Esophagus squamous epithelium (tissue), 5 donors: ENCODE measurements around the gene COL24A1. TPM values are rescaled to one million over a fixed set of nuclear protein-coding genes. Genes with fewer than 3 reads are reported as not detected.

ENCODE experiments used
- DNase-seq: peaks from one replicate; lab custom pipeline; 2025; lab: John Stamatoyannopoulos, UW
- H3K27ac ChIP-seq, 4 donors: fragments of 200-600 bp; sonication (generic); one replicate each; pipeline ENCODE4 v1.5.1; 2016 to 2019; ENCODE audit warnings: mild to moderate bottlenecking in 1 of 4
- H3K27me3 ChIP-seq, 4 donors: fragments of 200-600 bp; sonication (generic); 1 replicate in 3 of 4; 2 replicates in 1 of 4; pipeline versions ENCODE4 v1.5.1 to v1.6.0; 2017 to 2021; ENCODE audit warnings: antibody characterized with exemption in 1 of 4
- H3K36me3 ChIP-seq, 3 donors: fragments of 200-600 bp; sonication (generic); one replicate each; pipeline ENCODE4 v1.5.1; 2016 to 2019
- H3K4me1 ChIP-seq, 3 donors: fragments of 200-600 bp; sonication (generic); one replicate each; pipeline ENCODE4 v1.5.1; 2017 to 2019
- H3K4me3 ChIP-seq, 4 donors: fragments of 200-600 bp; sonication (generic); 1 replicate in 3 of 4; 2 replicates in 1 of 4; pipeline ENCODE4 v1.5.1; 2016 to 2019; ENCODE audit warnings: mild to moderate bottlenecking in 2 of 4, moderate library complexity in 1 of 4
- H3K9me3 ChIP-seq, 3 donors: fragments of 200-600 bp; sonication (generic); one replicate each; pipeline ENCODE4 v1.5.1; 2016 to 2019
- POLR2A ChIP-seq, 4 donors: fragments of 450-650 bp; IDR thresholded peaks; one replicate each; pipeline ENCODE4 v1.6.1; 2017; ENCODE audit warnings: antibody characterized with exemption in 4 of 4, mild to moderate bottlenecking in 4 of 4, moderate library complexity in 3 of 4
- WGBS, 2 donors: methylation state at CpG; one replicate each; pipeline ENCODE4 v1.1.5; 2018; 5-methylcytosine and 5-hydroxymethylcytosine counted together
- intact Hi-C: fragments of 100-400 bp; cut with DNase I; formaldehyde crosslinking; loops from one replicate; pipeline ENCODE4 v1.15.0; 2022
- total RNA-seq, 4 donors: library from RNA; depleted of rRNA; stranded (reverse); fragments of >200 nt; gene quantifications; one replicate each; pipeline ENCODE4 v1.1.0, GENCODE V29; 2016
- TF ChIP-seq, protein P1 (sequence below), 6 experiments: fragments of 450-650 bp in 4 of 6; fragments of 200-600 bp in 2 of 6; sonication (generic) in 2 of 6; IDR thresholded peaks; one replicate each; pipeline ENCODE4 v1.5.1; 2016 to 2019; ENCODE audit warnings: antibody characterized with exemption in 6 of 6, mild to moderate bottlenecking in 4 of 6, moderate library complexity in 4 of 6
- donor health status: DM: yes; HTN: yes; CAD: no.

The COL24A1 gene
- total RNA-seq, 4 donors from 2014 or later: 0.15 to 0.38 TPM; not detected in 2

DNA sequence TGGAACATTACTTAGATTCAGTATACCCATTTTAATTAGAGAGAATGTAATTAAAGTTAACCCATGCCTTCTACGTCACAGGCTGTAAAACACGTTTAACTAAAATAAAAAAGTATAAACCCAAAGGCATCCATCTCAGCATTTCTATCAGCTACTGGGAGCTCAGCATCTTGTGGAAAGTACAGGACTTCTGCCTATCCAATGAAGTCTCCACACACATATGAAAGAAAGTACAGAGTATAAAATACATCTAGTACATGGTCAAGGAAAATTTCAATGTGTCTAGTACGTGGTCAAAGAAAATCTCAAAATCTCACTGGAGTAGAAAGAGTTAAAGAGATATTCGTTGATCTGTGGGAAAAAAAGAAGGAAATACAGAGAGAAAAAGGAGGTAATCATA lies 306.9 kb downstream of the COL24A1 start:
- no peaks in the 10 kb centered on the region for H3K9me3 ChIP-seq

DNA sequence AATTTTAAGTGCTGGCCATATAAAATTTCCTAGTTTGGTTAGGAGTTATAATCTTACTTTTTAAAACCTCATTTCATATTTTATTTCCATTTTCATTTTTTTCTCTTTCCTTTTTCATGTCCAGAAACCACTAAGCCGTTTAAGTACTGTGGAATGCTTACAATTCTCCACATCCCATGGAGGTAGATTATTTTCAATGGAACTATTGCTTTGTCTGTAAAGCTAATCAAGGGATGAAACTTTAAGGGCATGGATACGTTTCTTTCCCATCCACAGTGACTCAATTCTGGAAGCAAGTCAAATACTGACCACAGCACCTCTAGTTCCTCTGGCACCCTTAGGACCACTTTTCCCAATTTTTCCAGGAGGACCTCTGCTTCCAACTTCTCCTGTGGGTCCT lies 309.2 kb downstream of the COL24A1 start:
- Histone ChIP-seq H3K27ac (no peak overlapping the region), H3K4me1 (peaks cover 0 to 7% (median 0%) of the 10 kb centered on the region in 3 donors), H3K36me3 (no peaks in the 10 kb centered on the region), H3K4me3 (no peak overlapping the region), H3K27me3 (no peaks in the 10 kb centered on the region), H3K9me3 (no peaks in the 10 kb centered on the region)
- intact Hi-C loops: no loop called here
- TF ChIP-seq POLR2A (IDR thresholded peaks at IDR 0.05): no peak
- TF ChIP-seq, protein P1, sequence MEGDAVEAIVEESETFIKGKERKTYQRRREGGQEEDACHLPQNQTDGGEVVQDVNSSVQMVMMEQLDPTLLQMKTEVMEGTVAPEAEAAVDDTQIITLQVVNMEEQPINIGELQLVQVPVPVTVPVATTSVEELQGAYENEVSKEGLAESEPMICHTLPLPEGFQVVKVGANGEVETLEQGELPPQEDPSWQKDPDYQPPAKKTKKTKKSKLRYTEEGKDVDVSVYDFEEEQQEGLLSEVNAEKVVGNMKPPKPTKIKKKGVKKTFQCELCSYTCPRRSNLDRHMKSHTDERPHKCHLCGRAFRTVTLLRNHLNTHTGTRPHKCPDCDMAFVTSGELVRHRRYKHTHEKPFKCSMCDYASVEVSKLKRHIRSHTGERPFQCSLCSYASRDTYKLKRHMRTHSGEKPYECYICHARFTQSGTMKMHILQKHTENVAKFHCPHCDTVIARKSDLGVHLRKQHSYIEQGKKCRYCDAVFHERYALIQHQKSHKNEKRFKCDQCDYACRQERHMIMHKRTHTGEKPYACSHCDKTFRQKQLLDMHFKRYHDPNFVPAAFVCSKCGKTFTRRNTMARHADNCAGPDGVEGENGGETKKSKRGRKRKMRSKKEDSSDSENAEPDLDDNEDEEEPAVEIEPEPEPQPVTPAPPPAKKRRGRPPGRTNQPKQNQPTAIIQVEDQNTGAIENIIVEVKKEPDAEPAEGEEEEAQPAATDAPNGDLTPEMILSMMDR (IDR thresholded peaks at IDR 0.05): no peak
- no peak for DNase-seq
- 60 to 74% methylated on average over 2 of the region's 2 CpGs for WGBS, 2 donors

More for the DNA sequence above, 306.9 kb downstream of the COL24A1 start:
- intact Hi-C loops: no loop called here
- no peaks in the 10 kb centered on the region for H3K36me3 ChIP-seq
- 41 to 55% methylated on average over 4 of the region's 4 CpGs for WGBS, 2 donors
- H3K4me3 ChIP-seq: no peak overlapping the region
- DNase-seq: no peak
- peaks cover 0 to 7% (median 0%) of the 10 kb centered on the region in 3 donors for H3K4me1 ChIP-seq
- no peak for TF ChIP-seq POLR2A (IDR thresholded peaks at IDR 0.05)
- TF ChIP-seq, protein P1 (IDR thresholded peaks at IDR 0.05): no peak
- no peaks in the 10 kb centered on the region for H3K27me3 ChIP-seq
- no peak overlapping the region for H3K27ac ChIP-seq

DNA sequence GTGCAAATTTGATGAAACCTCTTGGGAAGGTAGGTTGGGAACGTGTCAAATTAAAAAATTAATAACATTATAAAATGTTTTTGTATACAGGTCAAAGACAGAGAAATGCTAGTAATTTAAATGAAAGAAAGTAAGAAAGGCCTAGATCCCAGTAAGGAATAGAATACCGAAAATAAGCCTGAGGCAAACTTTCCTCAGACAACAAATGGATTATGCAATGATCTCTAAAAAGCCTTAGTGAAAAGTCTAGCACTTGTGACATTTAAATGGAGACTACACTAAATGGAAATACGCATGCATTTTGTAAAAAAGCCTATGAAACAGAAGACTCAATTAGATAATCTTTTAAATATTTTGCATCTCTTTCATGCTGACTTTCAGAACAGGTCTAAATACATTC lies 309.9 kb downstream of the COL24A1 start:
- no peaks in the 10 kb centered on the region for H3K9me3 ChIP-seq
- intact Hi-C loops: no loop called here
- no peak overlapping the region for H3K4me3 ChIP-seq
- DNase-seq: no peak
- H3K27me3 ChIP-seq: no peaks in the 10 kb centered on the region
- no peaks in the 10 kb centered on the region for H3K36me3 ChIP-seq
- 38 to 48% methylated on average over 3 of the region's 3 CpGs for WGBS, 2 donors
- TF ChIP-seq POLR2A (IDR thresholded peaks at IDR 0.05): no peak
- TF ChIP-seq, protein P1 (IDR thresholded peaks at IDR 0.05): no peak
- no peak overlapping the region for H3K27ac ChIP-seq
- H3K4me1 ChIP-seq: peaks cover 0 to 7% (median 0%) of the 10 kb centered on the region in 3 donors

- WGBS, 2 donors: 21 to 35% methylated on average over 1 of the region's 1 CpG
- Histone ChIP-seq H3K27ac (no peak overlapping the region), H3K4me1 (no peaks in the 10 kb centered on the region), H3K9me3 (no peaks in the 10 kb centered on the region), H3K27me3 (no peaks in the 10 kb centered on the region), H3K36me3 (no peaks in the 10 kb centered on the region), H3K4me3 (no peak overlapping the region)
- intact Hi-C loops: no loop called here
- TF ChIP-seq, protein P1 (IDR thresholded peaks at IDR 0.05): no peak
- TF ChIP-seq POLR2A (IDR thresholded peaks at IDR 0.05): no peak
- DNase-seq: no peak
Measured at GRCh38 chr1:85839459-85839858, 317.1 kb downstream of the COL24A1 start.

- intact Hi-C loops: no loop called here
- TF ChIP-seq, protein P1 (IDR thresholded peaks at IDR 0.05): no peak
- TF ChIP-seq POLR2A (IDR thresholded peaks at IDR 0.05): no peak
- H3K27me3 ChIP-seq: no peaks in the 10 kb centered on the region
- no peaks in the 10 kb centered on the region for H3K9me3 ChIP-seq
- H3K4me3 ChIP-seq: no peak overlapping the region
- no peak for DNase-seq
- H3K36me3 ChIP-seq: no peaks in the 10 kb centered on the region
- H3K27ac ChIP-seq: no peak overlapping the region
- WGBS, 2 donors: 55 to 57% methylated on average over 2 of the region's 2 CpGs
- H3K4me1 ChIP-seq: no peaks in the 10 kb centered on the region
Measured at GRCh38 chr1:85838238-85838637, 318.3 kb downstream of the COL24A1 start.
